Nephron (organoid): ENCODE results near the gene ZNF248.

Experiments
- H3K27ac Mint-ChIP-seq, 3 experiments: 2 replicates each; pipeline ENCODE4 v1.8.0; 2020; ENCODE audit warnings: mixed read lengths in 3 of 3, mild to moderate bottlenecking in 2 of 3, moderate library complexity in 1 of 3
- H3K27me3 Mint-ChIP-seq: 2 replicates; pipeline ENCODE4 v1.8.0; 2021; ENCODE audit warnings: low read depth, mild to moderate bottlenecking, moderate library complexity, mixed read lengths
- H3K36me3 Mint-ChIP-seq: 2 replicates; pipeline ENCODE4 v1.8.0; 2020; ENCODE audit warnings: low read depth, mixed read lengths
- H3K4me1 Mint-ChIP-seq: 2 replicates; pipeline ENCODE4 v1.8.0; 2020; ENCODE audit warnings: mixed read lengths
- H3K4me3 Mint-ChIP-seq, 3 experiments: 2 replicates each; pipeline ENCODE4 v1.8.0; 2020; ENCODE audit warnings: mild to moderate bottlenecking in 3 of 3, mixed read lengths in 3 of 3, moderate library complexity in 2 of 3
- H3K9me3 Mint-ChIP-seq: 2 replicates; pipeline ENCODE4 v1.8.0; 2020; ENCODE audit warnings: mixed read lengths
- CTCF ChIP-seq, 3 experiments: fragments of 200-600 bp; sonication (generic); IDR thresholded peaks; one replicate each; pipeline ENCODE4 v1.5.0; 2021; ENCODE audit warnings: antibody characterized with exemption in 3 of 3; ENCODE audit not compliant: unreplicated experiment in 3 of 3

Gene ZNF248

DNA sequence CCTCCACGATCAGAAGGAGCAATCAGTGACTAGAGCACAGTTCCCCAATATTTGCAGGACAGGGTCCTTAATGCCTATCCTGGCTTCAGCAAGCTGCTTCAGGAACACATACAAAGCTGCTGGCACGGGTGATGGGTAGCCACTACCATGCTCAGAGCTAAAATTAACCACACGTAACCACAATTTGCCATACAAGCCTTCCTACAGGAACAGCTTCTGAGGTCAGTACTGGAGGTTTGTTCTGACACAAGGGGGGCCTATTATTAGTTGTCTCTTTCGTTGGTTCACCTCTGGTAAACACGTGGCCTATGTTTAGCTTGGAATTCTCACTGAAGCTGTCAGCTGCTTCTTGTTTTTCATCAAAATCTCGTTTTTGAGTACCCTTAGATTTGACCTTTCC lies 41.1 kb downstream of the ZNF248 start:
- no peaks in the 10 kb centered on the region for H3K4me1 Mint-ChIP-seq

GRCh38 chr10:37813763-37814162 lies 43.6 kb downstream of the ZNF248 start:
- Mint-ChIP-seq H3K9me3 (peaks cover 68% of the 10 kb centered on the region), H3K4me3 (no peak overlapping the region), H3K4me1 (no peaks in the 10 kb centered on the region), H3K36me3 (peaks cover 13% of the 10 kb centered on the region), H3K27ac (no peak overlapping the region), H3K27me3 (no peaks in the 10 kb centered on the region)
- no peak for TF ChIP-seq CTCF (IDR thresholded peaks at IDR 0.05; ENCODE audit: unreplicated experiment in 3 of 3)

More for the DNA sequence above, 41.1 kb downstream of the ZNF248 start:
- Mint-ChIP-seq H3K9me3 (peaks cover 81% of the 10 kb centered on the region), H3K27ac (no peak overlapping the region), H3K36me3 (peaks cover 19% of the 10 kb centered on the region), H3K4me3 (no peak overlapping the region), H3K27me3 (no peaks in the 10 kb centered on the region)
- TF ChIP-seq CTCF (IDR thresholded peaks at IDR 0.05; ENCODE audit: unreplicated experiment in 3 of 3) = no peak

GRCh38 chr10:37812290-37812689 lies 45.1 kb downstream of the ZNF248 start:
- Mint-ChIP-seq H3K27me3 (no peaks in the 10 kb centered on the region), H3K9me3 (peaks cover 61% of the 10 kb centered on the region), H3K36me3 (peaks cover 13% of the 10 kb centered on the region), H3K27ac (no peak overlapping the region), H3K4me1 (no peaks in the 10 kb centered on the region), H3K4me3 (no peak overlapping the region)
- no peak for TF ChIP-seq CTCF (IDR thresholded peaks at IDR 0.05; ENCODE audit: unreplicated experiment in 3 of 3)

DNA sequence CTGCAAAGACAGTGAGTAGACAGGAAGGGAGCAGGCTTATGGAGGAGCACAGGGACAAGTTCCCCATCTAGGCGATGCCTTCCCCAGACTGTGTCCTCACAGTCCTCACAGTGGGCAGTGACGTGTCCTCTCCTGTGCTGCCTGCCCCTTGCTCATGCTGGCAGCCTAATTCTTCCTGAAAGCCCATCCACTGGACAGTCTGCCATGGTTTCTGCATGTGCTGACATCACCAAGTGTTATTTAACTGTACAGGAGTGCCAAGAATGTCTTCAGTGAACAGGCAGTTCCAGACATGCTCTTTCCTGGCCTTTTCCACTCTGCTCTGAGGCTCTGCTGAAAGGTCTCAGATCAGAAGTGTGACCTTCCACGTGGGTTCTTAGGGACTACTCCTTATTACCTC lies 54.1 kb downstream of the ZNF248 start:
- H3K4me3 Mint-ChIP-seq = no peak overlapping the region
- no peak for TF ChIP-seq CTCF (IDR thresholded peaks at IDR 0.05; ENCODE audit: unreplicated experiment in 3 of 3)
- H3K27ac Mint-ChIP-seq = no peak overlapping the region
- no peaks in the 10 kb centered on the region for H3K4me1 Mint-ChIP-seq
- no peaks in the 10 kb centered on the region for H3K27me3 Mint-ChIP-seq
- no peaks in the 10 kb centered on the region for H3K36me3 Mint-ChIP-seq
- H3K9me3 Mint-ChIP-seq = peaks cover 24% of the 10 kb centered on the region

GRCh38 chr10:37801557-37801956 lies 55.9 kb downstream of the ZNF248 start:
- Mint-ChIP-seq H3K9me3 (peaks cover 28% of the 10 kb centered on the region), H3K36me3 (no peaks in the 10 kb centered on the region), H3K27me3 (no peaks in the 10 kb centered on the region), H3K4me3 (no peak overlapping the region), H3K27ac (no peak overlapping the region), H3K4me1 (no peaks in the 10 kb centered on the region)
- TF ChIP-seq CTCF (IDR thresholded peaks at IDR 0.05; ENCODE audit: unreplicated experiment in 3 of 3) = no peak

- no peak for TF ChIP-seq CTCF (IDR thresholded peaks at IDR 0.05; ENCODE audit: unreplicated experiment in 3 of 3)
- H3K4me3 Mint-ChIP-seq = no peak overlapping the region
These were observed 63.0 kb downstream of the ZNF248 start for GRCh38 chr10:37794305-37794976.

More at GRCh38 chr10:37794305-37794976, 63.0 kb downstream of the ZNF248 start:
- Mint-ChIP-seq H3K9me3 (peaks cover 40% of the 10 kb centered on the region), H3K27me3 (no peaks in the 10 kb centered on the region), H3K4me1 (no peaks in the 10 kb centered on the region), H3K27ac (no peak overlapping the region), H3K36me3 (no peaks in the 10 kb centered on the region)
